Measurements from ENCODE around the gene RERE.

The RERE gene

GRCh38 chr1:8303141-8303540 lies 514.3 kb downstream of the RERE start:
- no peaks in the 10 kb centered on the region for H3K9me3 ChIP-seq (ENCODE audit: control insufficient read depth, insufficient read depth, low read length)
- no peaks in the 10 kb centered on the region for H3K79me2 ChIP-seq (ENCODE audit: control insufficient read depth, low read length)
- no peak overlapping the region for H3K4me2 ChIP-seq (ENCODE audit: low read length)
- no peak overlapping the region for H3K4me3 ChIP-seq (ENCODE audit: low read length)
- no peak for TF ChIP-seq EZH2phosphoT487 (IDR thresholded peaks at IDR 0.05; ENCODE audit: borderline replicate concordance, low read length)
- no peak for TF ChIP-seq CTCF (IDR thresholded peaks at IDR 0.05; ENCODE audit: low read depth, low read length, poor library complexity, severe bottlenecking)
- H3K9me2 ChIP-seq (replicated peaks; ENCODE audit: control insufficient read depth, low read length) = no peaks in the 10 kb centered on the region
- H3K27ac ChIP-seq (ENCODE audit: low read depth, low read length) = no peak overlapping the region
- no peaks in the 10 kb centered on the region for H3K4me1 ChIP-seq (ENCODE audit: control insufficient read depth, low read length)
- no peaks in the 10 kb centered on the region for H3K27me3 ChIP-seq (ENCODE audit: control insufficient read depth, low read length)
- H3F3A ChIP-seq (ENCODE audit: control insufficient read depth, insufficient read depth) = no peaks in the 10 kb centered on the region
- H3K36me3 ChIP-seq (ENCODE audit: control insufficient read depth, low read length) = no peaks in the 10 kb centered on the region
- H4K20me1 ChIP-seq (ENCODE audit: control insufficient read depth, insufficient read depth, low read depth, low read length) = no peaks in the 10 kb centered on the region
